Measurements from ENCODE around the gene NUP210L. TPM values are rescaled to one million over a fixed set of nuclear protein-coding genes. Genes with fewer than 3 reads are reported as not detected.
"Not testable (repeated sequence)": the region's sequence is repeated elsewhere in the genome, so short reads cannot be mapped to it uniquely, and the experiment has no call there.

Gene NUP210L
- total and polyA plus RNA-seq, 9 donors = 0.07 to 0.10 TPM; not detected in 7

DNA sequence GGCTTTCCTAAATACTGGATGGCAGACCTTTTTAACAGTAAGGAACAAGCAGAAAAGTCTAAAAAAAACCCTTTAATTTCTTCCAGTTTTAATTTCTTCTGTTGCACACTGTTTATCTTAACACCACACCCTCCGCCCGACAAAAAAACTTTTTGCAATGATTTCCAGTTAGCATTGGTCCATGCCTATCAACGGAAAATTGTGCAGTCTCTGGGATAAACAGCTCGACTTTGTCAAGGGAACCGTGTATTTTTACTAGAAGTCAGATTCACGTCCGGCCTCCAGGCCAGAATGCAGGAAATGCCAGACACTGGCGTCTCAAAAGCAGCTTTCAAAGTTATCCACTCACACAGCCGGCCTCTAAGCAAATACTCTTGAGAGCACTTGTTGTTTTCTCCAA, 378 bp upstream of the NUP210L start:
- H3K36me3 ChIP-seq = no peaks in the 10 kb centered on the region
- H3K4me1 ChIP-seq (ENCODE audit: insufficient read depth) = no peaks in the 10 kb centered on the region
- peak overlapping the region; percentile 47 to 59 for H3K27ac ChIP-seq
- H3K27me3 ChIP-seq = no peaks in the 10 kb centered on the region
- intact Hi-C loops (cut with DNase I) = no loop called here
- 5 to 21% (median 8%) methylated on average over 9 of the region's 9 CpGs for WGBS, 3 donors
- peak in 4 of 5 donors; percentile 19 to 62 (median 38) for DNase-seq
- H3K4me3 ChIP-seq = no peak overlapping the region
- TF ChIP-seq, protein P1, sequence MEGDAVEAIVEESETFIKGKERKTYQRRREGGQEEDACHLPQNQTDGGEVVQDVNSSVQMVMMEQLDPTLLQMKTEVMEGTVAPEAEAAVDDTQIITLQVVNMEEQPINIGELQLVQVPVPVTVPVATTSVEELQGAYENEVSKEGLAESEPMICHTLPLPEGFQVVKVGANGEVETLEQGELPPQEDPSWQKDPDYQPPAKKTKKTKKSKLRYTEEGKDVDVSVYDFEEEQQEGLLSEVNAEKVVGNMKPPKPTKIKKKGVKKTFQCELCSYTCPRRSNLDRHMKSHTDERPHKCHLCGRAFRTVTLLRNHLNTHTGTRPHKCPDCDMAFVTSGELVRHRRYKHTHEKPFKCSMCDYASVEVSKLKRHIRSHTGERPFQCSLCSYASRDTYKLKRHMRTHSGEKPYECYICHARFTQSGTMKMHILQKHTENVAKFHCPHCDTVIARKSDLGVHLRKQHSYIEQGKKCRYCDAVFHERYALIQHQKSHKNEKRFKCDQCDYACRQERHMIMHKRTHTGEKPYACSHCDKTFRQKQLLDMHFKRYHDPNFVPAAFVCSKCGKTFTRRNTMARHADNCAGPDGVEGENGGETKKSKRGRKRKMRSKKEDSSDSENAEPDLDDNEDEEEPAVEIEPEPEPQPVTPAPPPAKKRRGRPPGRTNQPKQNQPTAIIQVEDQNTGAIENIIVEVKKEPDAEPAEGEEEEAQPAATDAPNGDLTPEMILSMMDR (IDR thresholded peaks at IDR 0.05) = no peak
- TF ChIP-seq EP300 (IDR thresholded peaks at IDR 0.05) (no peak), POLR2A (IDR thresholded peaks at IDR 0.05) (no peak)
- no peaks in the 10 kb centered on the region for H3K9me3 ChIP-seq

DNA sequence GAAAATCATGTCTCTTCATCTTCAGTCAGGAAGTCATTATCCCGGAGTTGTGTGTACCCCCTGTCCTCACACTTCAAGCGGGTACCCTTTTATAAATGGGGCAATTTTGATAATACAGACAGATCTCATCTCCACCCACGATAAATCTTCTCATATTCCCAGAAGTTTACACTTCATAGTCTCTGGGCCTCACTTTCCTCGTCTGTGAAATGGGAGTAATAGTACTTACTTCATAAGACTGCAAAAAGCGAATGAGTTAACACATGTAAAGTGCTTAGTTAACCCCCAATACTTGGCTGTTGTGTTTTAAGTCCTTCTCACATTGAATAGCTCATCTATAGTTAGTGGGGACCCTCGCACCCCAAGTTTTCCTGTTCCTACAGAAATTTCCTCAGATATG, 820 bp downstream of the NUP210L start:
- H3K4me1 ChIP-seq (ENCODE audit: insufficient read depth) = no peaks in the 10 kb centered on the region
- no peak overlapping the region for H3K4me3 ChIP-seq
- no peaks in the 10 kb centered on the region for H3K27me3 ChIP-seq
- WGBS, 3 donors = 95 to 97% (median 96%) methylated on average over 6 of the region's 6 CpGs
- no peak for DNase-seq
- TF ChIP-seq EP300 (IDR thresholded peaks at IDR 0.05) (no peak), POLR2A (IDR thresholded peaks at IDR 0.05) (no peak)
- TF ChIP-seq, protein P1 (IDR thresholded peaks at IDR 0.05) = no peak
- no peaks in the 10 kb centered on the region for H3K9me3 ChIP-seq
- no peak overlapping the region for H3K27ac ChIP-seq
- H3K36me3 ChIP-seq = no peaks in the 10 kb centered on the region
- intact Hi-C loops (cut with DNase I) = no loop called here

DNA sequence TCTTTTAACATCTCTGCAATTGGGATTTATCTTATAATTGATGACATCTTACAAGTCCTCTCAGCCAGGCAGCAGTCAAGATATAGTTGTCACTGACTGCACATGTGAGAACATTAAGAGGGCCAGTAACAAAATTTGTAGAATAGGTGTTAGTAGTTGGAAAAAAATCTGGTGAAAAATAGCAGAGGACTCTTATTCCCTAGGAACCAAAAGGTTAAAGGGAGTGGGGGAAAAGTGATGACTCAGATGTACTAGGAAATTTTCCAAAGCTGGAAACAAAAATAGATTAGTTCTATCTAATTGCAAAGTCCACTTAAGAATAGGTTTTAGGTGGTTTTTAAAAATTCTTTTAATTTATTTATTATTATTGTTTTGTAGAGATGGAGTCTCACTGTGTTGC, 3.6 kb downstream of the NUP210L start:
- H3K4me3 ChIP-seq = no peak overlapping the region
- H3K36me3 ChIP-seq = no peaks in the 10 kb centered on the region
- H3K4me1 ChIP-seq (ENCODE audit: insufficient read depth) = no peaks in the 10 kb centered on the region
- TF ChIP-seq POLR2A (IDR thresholded peaks at IDR 0.05) (no peak), EP300 (IDR thresholded peaks at IDR 0.05) (no peak)
- TF ChIP-seq, protein P1 (IDR thresholded peaks at IDR 0.05) = no peak
- no peaks in the 10 kb centered on the region for H3K27me3 ChIP-seq
- intact Hi-C loops (cut with DNase I) = no loop called here
- DNase-seq = no peak
- H3K27ac ChIP-seq = no peak overlapping the region
- H3K9me3 ChIP-seq = no peaks in the 10 kb centered on the region

DNA sequence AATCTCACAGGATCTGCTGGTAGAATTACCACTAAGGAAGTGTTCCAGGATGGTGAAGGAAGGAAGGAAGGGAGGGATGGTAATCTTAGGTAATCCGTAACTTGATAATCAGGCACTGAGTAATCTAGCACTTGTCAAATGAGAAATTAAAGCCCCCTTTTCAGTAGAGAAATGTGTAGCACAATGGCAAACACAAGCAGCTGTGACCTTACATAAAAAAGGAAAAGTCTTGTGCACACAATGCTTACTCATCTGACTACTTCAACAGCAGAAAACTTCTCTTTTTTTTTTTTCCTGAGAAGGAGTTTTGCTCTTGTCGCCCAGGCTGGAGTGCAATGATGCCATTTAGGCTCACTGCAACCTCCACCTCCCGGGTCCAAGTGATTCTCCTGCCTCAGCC, 6.1 kb downstream of the NUP210L start:
- Histone ChIP-seq H3K27me3 (no peaks in the 10 kb centered on the region), H3K9me3 (no peaks in the 10 kb centered on the region), H3K4me3 (no peak overlapping the region), H3K27ac (no peak overlapping the region), H3K36me3 (no peaks in the 10 kb centered on the region), H3K4me1 (ENCODE audit: insufficient read depth) (no peaks in the 10 kb centered on the region)
- TF ChIP-seq, protein P1 (IDR thresholded peaks at IDR 0.05) = no peak
- 59 to 63% (median 62%) methylated on average over 3 of the region's 3 CpGs for WGBS, 3 donors
- DNase-seq = no peak
- intact Hi-C loops (cut with DNase I) = no loop called here

DNA sequence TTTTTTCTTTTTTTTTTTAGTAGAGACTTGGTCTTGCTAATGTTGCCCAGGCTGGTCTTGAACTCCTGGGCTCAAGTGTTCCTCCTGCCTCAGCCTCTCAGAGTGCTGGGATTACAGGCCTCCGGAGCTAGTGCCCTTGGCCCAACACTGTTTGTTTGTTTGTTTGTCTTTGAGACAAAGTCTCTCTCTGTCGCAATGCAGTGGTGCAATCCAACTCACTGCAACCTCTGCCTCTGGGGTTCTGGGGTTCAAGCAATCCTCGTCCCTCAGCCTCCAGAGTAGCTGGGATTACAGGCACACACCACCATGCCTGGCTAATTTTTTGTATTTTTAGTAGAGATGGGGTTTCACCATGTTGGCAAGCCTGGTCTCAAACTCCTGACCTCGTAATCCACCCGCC, 7.4 kb downstream of the NUP210L start:
- DNase-seq; H3K4me1 ChIP-seq (ENCODE audit: insufficient read depth); H3K9me3 ChIP-seq; H3K4me3 ChIP-seq; intact Hi-C loops (cut with DNase I); H3K27ac ChIP-seq; H3K36me3 ChIP-seq; H3K27me3 ChIP-seq: not testable (repeated sequence)
- 82 to 92% (median 86%) methylated on average over 5 of the region's 5 CpGs for WGBS, 3 donors
